H1 (cell line): ENCODE data around the gene SNAP47. TPM values are rescaled to one million over a fixed set of nuclear protein-coding genes. Genes with fewer than 3 reads are reported as not detected.

Source experiments
- CTCF ChIA-PET: fragments of 300-600 bp; sonication (Branson Sonifier 250); formaldehyde crosslinking; loops from one replicate; lab custom pipeline; 2021; ENCODE audit not compliant: partially characterized antibody; lab: Charles Lee
- POLR2A ChIA-PET: fragments of 300-600 bp; sonication (Branson Sonifier 250); formaldehyde crosslinking; loops from one replicate; lab custom pipeline; 2021; ENCODE audit warnings: inconsistent platforms; ENCODE audit not compliant: partially characterized antibody; lab: Charles Lee
- DNase-seq, 2 experiments: peaks; one replicate each; pipeline versions ENCODE4 v3.0.0 to v3.0.0-alpha.2; 2010 to 2022; ENCODE audit warnings: low spot score in 2 of 2, low read depth in 1 of 2, mixed read lengths in 1 of 2
- FAIRE-seq: peaks from 2 replicates; lab custom pipeline; 2011; peaks lifted over from hg19 to GRCh38; lab: Jason Lieb, UNC
- H2AFZ ChIP-seq: 2 replicates; pipeline ENCODE4 v1.8.1; 2012; ENCODE audit warnings: low read length, inconsistent platforms
- H2AK5ac ChIP-seq: 2 replicates; pipeline ENCODE4 v1.6.1; 2013; ENCODE audit warnings: low read depth, low read length
- H2BK120ac ChIP-seq: replicated peaks from 2 replicates; pipeline ENCODE3; 2013; ENCODE audit warnings: low read depth, low read length, inconsistent platforms
- H2BK12ac ChIP-seq: 2 replicates; pipeline ENCODE4 v1.6.1; 2013; ENCODE audit warnings: low read depth, low read length
- H2BK15ac ChIP-seq: 2 replicates; pipeline ENCODE4 v1.6.1; 2013; ENCODE audit warnings: low read length
- H2BK20ac ChIP-seq: 2 replicates; pipeline ENCODE4 v1.6.1; 2013; ENCODE audit warnings: low read length
- H2BK5ac ChIP-seq: 2 replicates; pipeline ENCODE4 v1.6.1; 2013; ENCODE audit warnings: low read depth, low read length
- H3K14ac ChIP-seq: 2 replicates; pipeline ENCODE4 v1.6.1; 2013; ENCODE audit warnings: inconsistent platforms; ENCODE audit not compliant: insufficient read length
- H3K18ac ChIP-seq: 2 replicates; pipeline ENCODE4 v1.6.1; 2013; ENCODE audit warnings: low read length; ENCODE audit errors: extremely low read depth
- H3K23ac ChIP-seq: 2 replicates; pipeline ENCODE4 v1.6.1; 2013; ENCODE audit warnings: inconsistent platforms; ENCODE audit not compliant: insufficient read length
- H3K23me2 ChIP-seq: 2 replicates; pipeline ENCODE4 v1.6.1; 2013; ENCODE audit warnings: low read depth, low read length
- H3K27ac ChIP-seq: 2 replicates; pipeline ENCODE4 v1.6.1; 2011; ENCODE audit warnings: low read depth, low read length, inconsistent platforms
- H3K27me3 ChIP-seq, 4 experiments: replicated peaks in 1 of 4; 1 replicate in 1 of 4; 2 replicates in 3 of 4; pipeline versions ENCODE4 v1.6.1 to v1.8.1; 2011 to 2013; ENCODE audit warnings: low read length in 3 of 4, mild to moderate bottlenecking in 3 of 4, inconsistent platforms in 2 of 4, mixed read lengths in 2 of 4, moderate library complexity in 1 of 4; ENCODE audit not compliant: control insufficient read depth in 3 of 4, insufficient read depth in 3 of 4; ENCODE audit errors: extremely low read depth in 1 of 4
- H3K36me3 ChIP-seq, 4 experiments: 2 replicates each; pipeline versions ENCODE4 v1.6.1 to v1.8.1; 2011 to 2013; ENCODE audit warnings: mild to moderate bottlenecking in 4 of 4, low read length in 3 of 4, moderate library complexity in 2 of 4, control low read depth in 1 of 4, inconsistent platforms in 1 of 4; ENCODE audit not compliant: insufficient read depth in 4 of 4, control insufficient read depth in 2 of 4
- H3K4ac ChIP-seq: replicated peaks from 2 replicates; pipeline ENCODE3; 2013; ENCODE audit warnings: low read length, low read depth, mixed read lengths, inconsistent platforms; ENCODE audit not compliant: insufficient read length
- H3K4me1 ChIP-seq, 4 experiments: replicated peaks in 1 of 4; 1 replicate in 1 of 4; 2 replicates in 3 of 4; pipeline versions ENCODE4 v1.6.1 to v1.8.1; 2011 to 2013; ENCODE audit warnings: low read length in 3 of 4, inconsistent platforms in 2 of 4, mixed read lengths in 1 of 4; ENCODE audit not compliant: insufficient read depth in 4 of 4, control insufficient read depth in 3 of 4
- H3K4me2 ChIP-seq, 2 experiments: 2 replicates each; pipeline versions ENCODE4 v1.6.1 to v1.8.1; 2011 to 2013; ENCODE audit warnings: low read depth in 2 of 2, low read length in 2 of 2, control low read depth in 1 of 2, inconsistent platforms in 1 of 2, mild to moderate bottlenecking in 1 of 2; ENCODE audit not compliant: insufficient read depth in 1 of 2
- H3K4me3 ChIP-seq, 4 experiments: fragments of 200-600, 300-600 bp in 1 of 4; sonication (generic), shearing (Covaris generic), sonication (Bioruptor Twin) in 1 of 4; 2 replicates each; pipeline versions ENCODE4 v1.5.1 to v1.8.1; 2011 to 2016; ENCODE audit warnings: low read length in 4 of 4, low read depth in 3 of 4, control low read depth in 2 of 4, inconsistent platforms in 2 of 4, mild to moderate bottlenecking in 2 of 4, mixed read lengths in 1 of 4, moderate library complexity in 1 of 4; ENCODE audit not compliant: insufficient read depth in 2 of 4; ENCODE audit errors: extremely low read depth in 1 of 4
- H3K56ac ChIP-seq: replicated peaks from 2 replicates; pipeline ENCODE3; 2013; ENCODE audit warnings: low read depth, mild to moderate bottlenecking, mixed read lengths, low read length, inconsistent platforms; ENCODE audit not compliant: insufficient read length
- H3K79me1 ChIP-seq: 2 replicates; pipeline ENCODE4 v1.6.1; 2013; ENCODE audit warnings: low read depth, low read length, control low read depth
- H3K79me2 ChIP-seq, 2 experiments: 2 replicates each; pipeline versions ENCODE4 v1.6.1 to v1.8.1; 2012 to 2013; ENCODE audit warnings: low read length in 2 of 2, mild to moderate bottlenecking in 2 of 2, inconsistent platforms in 1 of 2; ENCODE audit not compliant: insufficient read depth in 2 of 2, control insufficient read depth in 1 of 2
- H3K9ac ChIP-seq, 4 experiments: replicated peaks in 1 of 4; 1 replicate in 1 of 4; 2 replicates in 3 of 4; pipeline versions ENCODE4 v1.6.1 to v1.8.1; 2011 to 2013; ENCODE audit warnings: low read depth in 3 of 4, low read length in 3 of 4, control low read depth in 2 of 4, mild to moderate bottlenecking in 2 of 4, moderate library complexity in 2 of 4, inconsistent platforms in 1 of 4; ENCODE audit errors: extremely low read depth in 1 of 4
- H3K9me3 ChIP-seq, 2 experiments: 2 replicates each; pipeline versions ENCODE4 v1.6.1 to v1.8.1; 2012 to 2013; ENCODE audit warnings: mild to moderate bottlenecking in 2 of 2, moderate library complexity in 2 of 2, control low read depth in 1 of 2, inconsistent platforms in 1 of 2, low read depth in 1 of 2, low read length in 1 of 2, mixed read lengths in 1 of 2; ENCODE audit not compliant: insufficient read depth in 2 of 2
- H4K20me1 ChIP-seq, 2 experiments: replicated peaks in 1 of 2; 2 replicates each; pipeline versions ENCODE3 to v1.8.1; 2011 to 2013; ENCODE audit warnings: inconsistent platforms in 2 of 2, low read length in 2 of 2, mild to moderate bottlenecking in 1 of 2; ENCODE audit not compliant: insufficient read depth in 2 of 2, control insufficient read depth in 1 of 2
- H4K5ac ChIP-seq: 2 replicates; pipeline ENCODE4 v1.6.1; 2013; ENCODE audit warnings: low read length, low read depth, mixed read lengths, inconsistent platforms; ENCODE audit not compliant: insufficient read length
- H4K8ac ChIP-seq: 2 replicates; pipeline ENCODE4 v1.8.0; 2013; ENCODE audit warnings: mild to moderate bottlenecking, moderate library complexity, low read length, inconsistent platforms; ENCODE audit not compliant: insufficient read depth; ENCODE audit errors: extremely low read depth
- H4K91ac ChIP-seq: replicated peaks from 2 replicates; pipeline ENCODE3; 2013; ENCODE audit warnings: low read length, mixed read lengths, inconsistent platforms; ENCODE audit not compliant: insufficient read length
- CREB1 ChIP-seq: IDR thresholded peaks from 2 replicates; pipeline ENCODE4 v1.6.1; 2012; ENCODE audit warnings: inconsistent platforms
- CTBP2 ChIP-seq: IDR thresholded peaks from 2 replicates; pipeline ENCODE4 v1.7.0; 2011; ENCODE audit warnings: borderline replicate concordance, mild to moderate bottlenecking, moderate library complexity, mixed read lengths, low read length; ENCODE audit not compliant: insufficient read depth, insufficient read length
- EZH2 ChIP-seq: fragments of 200-600 bp; sonication (generic); IDR thresholded peaks from 2 replicates; pipeline ENCODE4 v1.7.1; 2012; ENCODE audit warnings: low read depth, mild to moderate bottlenecking, moderate library complexity, low read length, inconsistent platforms; ENCODE audit not compliant: severe bottlenecking
- NANOG ChIP-seq: IDR thresholded peaks from 2 replicates; pipeline ENCODE4 v1.6.1; 2011; ENCODE audit warnings: low read length, low read depth, mild to moderate bottlenecking, inconsistent platforms; ENCODE audit not compliant: insufficient read depth, poor library complexity, severe bottlenecking
- TAF1 ChIP-seq: IDR thresholded peaks from 2 replicates; pipeline ENCODE4 v1.6.1; 2011; ENCODE audit warnings: mild to moderate bottlenecking, low read depth, low read length
- TBP ChIP-seq: IDR thresholded peaks from 2 replicates; pipeline ENCODE4 v1.6.1; 2011; ENCODE audit warnings: low read depth, low read length, improper control_type of control experiment
- ZNF274 ChIP-seq: IDR thresholded peaks from 2 replicates; pipeline ENCODE4 v1.7.0; 2012; ENCODE audit warnings: low read length, borderline replicate concordance; ENCODE audit errors: extremely low read depth
- WGBS, 2 experiments: shearing (Covaris generic) in 1 of 2; methylation state at CpG; one replicate each; pipeline versions ENCODE4 v1.1.6 to v1.1.7; 2013 to 2015; ENCODE audit warnings: low lambda C conversion rate in 2 of 2, mixed read lengths in 2 of 2, inconsistent platforms in 1 of 2, low coverage in 1 of 2, missing lambda C conversion rate in 1 of 2; ENCODE audit not compliant: insufficient replicate concordance in 2 of 2, insufficient coverage in 1 of 2, insufficient read length in 1 of 2; ENCODE audit errors: extremely low coverage in 1 of 2, missing lambda C conversion rate in 1 of 2; 5-methylcytosine and 5-hydroxymethylcytosine counted together
- polyA plus RNA-seq, 7 experiments: library from polyadenylated mRNA; depleted of rRNA in 3 of 7; stranded (reverse) in 5 of 7; unstranded in 2 of 7; fragments of >200 nt in 5 of 7; fragments of 200-250 nt in 2 of 7; gene quantifications; 1 replicate in 5 of 7; 2 replicates in 1 of 7; 4 replicates in 1 of 7; pipeline versions ENCODE4 v1.2.1 to v1.2.3, GENCODE V29; 2011 to 2013; ENCODE audit warnings: missing spikeins in 2 of 7, mixed read lengths in 2 of 7
- total RNA-seq: library from RNA; stranded (reverse); fragmentation: NEBNext Ultra II Directional; extraction: Animal tissue kit (Norgen Biotek cat#: 25700); gene quantifications from 2 replicates; pipeline ENCODE4 v1.2.1, GENCODE V29; 2021

The SNAP47 gene
- total and polyA plus RNA-seq, 2 of the 8 experiments (the other 6 are each of a cell fraction or from before 2014, with no cell fraction given): 37.6 to 42.2 TPM

GRCh38 chr1:227767401-227768124 is 32.3 kb downstream of the SNAP47 start:
- Histone ChIP-seq H4K8ac (no peak overlapping the region), H3K79me2 (peaks cover 0 to 11% of the 10 kb centered on the region in 2 experiments; a peak in 1 of 4 replicates), H4K5ac (no peak overlapping the region), H4K91ac (no peak overlapping the region), H3K4me2 (no peak overlapping the region), H3K14ac (no peak overlapping the region), H4K20me1 (peaks cover 6 to 22% of the 10 kb centered on the region in 2 experiments), H3K79me1 (peaks cover 2% of the 10 kb centered on the region; the same call in 1 of the 2 replicates), H3K23ac (no peak overlapping the region), H3K36me3 (peaks cover 6 to 24% (median 17%) of the 10 kb centered on the region in 4 experiments; a peak in 6 of 8 replicates), H3K18ac (no peak overlapping the region), H3K27me3 (no peaks in the 10 kb centered on the region), H3K23me2 (no peaks in the 10 kb centered on the region), H2BK5ac (no peak overlapping the region), H2BK15ac (no peak overlapping the region), H3K4ac (no peak overlapping the region), H3K4me3 (no peak overlapping the region), H3K4me1 (peaks cover 0 to 5% (median 0%) of the 10 kb centered on the region in 4 experiments; a peak in 3 of 7 replicates), H2AK5ac (no peak overlapping the region), H2BK20ac (no peak overlapping the region), H3K9me3 (no peaks in the 10 kb centered on the region), H3K9ac (0 out of 7 replicates have a peak overlapping the region, but pooled peaks of 1 of the 4 experiments have one; percentile 2), H2BK12ac (no peak overlapping the region), H3K56ac (no peak overlapping the region), H2BK120ac (no peak overlapping the region), H2AFZ (no peak overlapping the region), H3K27ac (no peak overlapping the region)
- FAIRE-seq: peak; percentile 42
- ChIA-PET CTCF (interaction anchor here (0.9 to 1.5 kb wide), 3 partner anchors 124 to 287 kb away, joined by 3 read pairs; no protein-coding TSS in a partner anchor), POLR2A (no interaction called here)
- DNase-seq: no peak
- 91% methylated on average over 6 of the region's 6 CpGs; no CpG with 5 or more reads in 1 of the 2 experiments for WGBS, 2 experiments
- no peak for TF ChIP-seq CTBP2
- no peak for TF ChIP-seq TBP
- TF ChIP-seq EZH2: no peak
- no peak for TF ChIP-seq NANOG
- no peak for TF ChIP-seq ZNF274
- no peak for TF ChIP-seq CREB1
- no peak for TF ChIP-seq TAF1
